ENCODE results near the gene LY86.

LY86 gene

GRCh38 chr6:6588064-6588923, at the start of gene LY86:
Gene LY86, plus strand, starts transcription at chr6:6588720. Its CDS starts 15 bp downstream, at chr6:6588735.
- DNase-seq = no peak

GRCh38 chr6:6539036-6539435, 49.5 kb upstream of the LY86 start:
- no peak for DNase-seq

- no peak for DNase-seq
Observed at GRCh38 chr6:6542357-6542756, 46.2 kb upstream of the LY86 start.

- no peak for DNase-seq
Observed at GRCh38 chr6:6543181-6543879, 45.2 kb upstream of the LY86 start.

- DNase-seq = no peak
Observed at GRCh38 chr6:6545616-6546317, 42.8 kb upstream of the LY86 start.

GRCh38 chr6:6546318-6547109, 42.0 kb upstream of the LY86 start:
- no peak for DNase-seq

GRCh38 chr6:6547110-6547879, 41.2 kb upstream of the LY86 start:
- DNase-seq = peak; percentile 79

- DNase-seq = no peak
Observed at GRCh38 chr6:6556161-6556737, 32.3 kb upstream of the LY86 start.

- no peak for DNase-seq
Observed at GRCh38 chr6:6556738-6557503, 31.6 kb upstream of the LY86 start.

GRCh38 chr6:6557504-6557839, 31.0 kb upstream of the LY86 start:
- no peak for DNase-seq

GRCh38 chr6:6557886-6558285, 30.6 kb upstream of the LY86 start:
- DNase-seq = no peak

GRCh38 chr6:6559994-6560570, 28.4 kb upstream of the LY86 start:
- DNase-seq = no peak

- no peak for DNase-seq
Observed at GRCh38 chr6:6560909-6561308, 27.6 kb upstream of the LY86 start.

GRCh38 chr6:6564154-6564553, 24.4 kb upstream of the LY86 start:
- DNase-seq = no peak

GRCh38 chr6:6565069-6565468, 23.5 kb upstream of the LY86 start:
- DNase-seq = no peak

GRCh38 chr6:6565488-6565887, 23.0 kb upstream of the LY86 start:
- DNase-seq = no peak

- DNase-seq = no peak
Observed at GRCh38 chr6:6566766-6567165, 21.8 kb upstream of the LY86 start.

GRCh38 chr6:6569096-6569810, 19.3 kb upstream of the LY86 start:
- no peak for DNase-seq

- no peak for DNase-seq
Observed at GRCh38 chr6:6569811-6570164, 18.7 kb upstream of the LY86 start.

Measured in kidney glomerular epithelial cell (primary cell).